Activated T-cell treated with anti-CD3 and anti-CD28 coated beads, Interleukin-2, amount 50 U/mL, for 72 hours (primary cell): ENCODE data around the gene RAC3. TPM values are rescaled to one million over a fixed set of nuclear protein-coding genes. Genes with fewer than 3 reads are reported as not detected.

Source experiments
- ATAC-seq, 2 donors: fragments of 150-1000 bp; cut with Tn5 transposase; replicated peaks in 1 of 2; 2 replicates each; pipeline ENCODE4 v1.10.0; 2021; ENCODE audit warnings: moderate library complexity in 2 of 2, mild to moderate bottlenecking in 1 of 2
- DNase-seq, 2 donors: peaks; one replicate each; pipeline ENCODE4 v3.0.0; 2021 to 2022; ENCODE audit warnings: mixed read lengths in 1 of 2
- H3K27ac Mint-ChIP-seq: one replicate; pipeline ENCODE4 v1.8.0; 2022; ENCODE audit warnings: mild to moderate bottlenecking, moderate library complexity, mixed read lengths
- H3K27me3 Mint-ChIP-seq: one replicate; pipeline ENCODE4 v1.8.0; 2022; ENCODE audit warnings: low read depth, mixed read lengths
- H3K36me3 Mint-ChIP-seq, 2 donors: one replicate each; pipeline ENCODE4 v1.8.0; 2022; ENCODE audit warnings: mixed read lengths in 2 of 2, mild to moderate bottlenecking in 1 of 2; ENCODE audit not compliant: insufficient read depth in 2 of 2
- H3K4me1 Mint-ChIP-seq: one replicate; pipeline ENCODE4 v1.8.0; 2022; ENCODE audit warnings: low read depth, mixed read lengths
- H3K4me3 Mint-ChIP-seq, 2 donors: one replicate each; pipeline ENCODE4 v1.8.0; 2022; ENCODE audit warnings: mild to moderate bottlenecking in 2 of 2, mixed read lengths in 2 of 2, moderate library complexity in 2 of 2
- H3K9me3 Mint-ChIP-seq, 2 donors: one replicate each; pipeline ENCODE4 v1.8.0; 2022; ENCODE audit warnings: mixed read lengths in 2 of 2
- total RNA-seq, 2 donors: library from RNA; stranded (reverse); gene quantifications; one replicate each; pipeline ENCODE4 v1.2.3, GENCODE V29; 2022

RAC3 gene
- total RNA-seq, 2 donors from 2014 or later = 8.5 to 13.1 TPM

DNA sequence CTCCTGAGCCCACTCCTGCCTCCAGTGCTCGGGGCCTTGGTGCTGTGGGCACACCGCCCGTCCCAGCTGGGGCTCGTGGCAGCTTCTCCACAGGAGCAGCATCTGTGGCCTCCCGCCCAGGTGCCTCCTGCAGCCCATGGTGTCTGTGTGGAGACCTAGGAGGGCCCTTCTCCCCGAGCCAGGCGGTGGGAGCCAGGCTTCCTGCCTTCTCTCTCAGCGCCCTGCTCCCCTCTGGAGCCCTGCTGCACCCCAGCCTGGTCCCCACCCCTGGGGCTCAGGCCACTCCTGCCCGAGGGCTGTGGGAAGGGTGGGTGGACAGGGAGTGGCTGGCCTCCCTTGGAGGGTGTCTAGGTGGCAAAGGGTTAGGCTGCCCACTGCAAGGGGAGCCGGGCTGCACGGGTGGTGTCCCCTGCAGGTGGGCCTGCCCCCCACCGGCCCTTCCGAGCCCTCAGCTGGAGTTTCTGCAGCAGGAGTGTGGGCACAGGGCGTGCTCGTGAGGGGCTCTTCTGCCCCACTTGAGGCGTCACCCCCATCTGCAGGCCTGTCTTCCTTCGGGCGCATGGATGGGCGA, 19.8 kb upstream of the RAC3 start:
- DNase-seq (no peak), ATAC-seq (no peak)
- no peaks in the 10 kb centered on the region for H3K9me3 Mint-ChIP-seq
- H3K4me1 Mint-ChIP-seq = no peaks in the 10 kb centered on the region
- H3K27me3 Mint-ChIP-seq = no peaks in the 10 kb centered on the region
- no peak overlapping the region for H3K4me3 Mint-ChIP-seq
- no peaks in the 10 kb centered on the region for H3K36me3 Mint-ChIP-seq
- no peak overlapping the region for H3K27ac Mint-ChIP-seq

DNA sequence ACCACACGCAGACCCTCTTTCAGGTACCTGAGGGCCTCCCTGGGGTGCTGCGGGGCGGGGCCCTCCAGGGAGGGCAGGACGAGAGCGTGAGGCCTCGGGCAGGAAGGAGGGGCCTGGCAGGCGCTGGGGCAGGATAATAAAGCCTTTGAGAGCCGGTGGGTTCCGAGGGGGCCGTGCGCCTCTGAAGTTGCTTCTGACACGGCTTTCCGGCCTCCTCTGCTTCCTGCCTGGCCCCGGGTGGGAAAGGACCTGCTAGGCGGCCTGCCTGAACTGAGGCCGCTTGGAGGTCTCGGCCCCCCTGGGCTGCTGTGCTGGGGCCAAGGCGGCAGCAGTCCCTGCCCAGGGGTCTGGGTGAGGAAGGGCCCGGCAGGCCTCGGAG, 19.2 kb upstream of the RAC3 start:
- no peaks in the 10 kb centered on the region for H3K27me3 Mint-ChIP-seq
- no peaks in the 10 kb centered on the region for H3K4me1 Mint-ChIP-seq
- no peaks in the 10 kb centered on the region for H3K36me3 Mint-ChIP-seq
- H3K4me3 Mint-ChIP-seq = no peak overlapping the region
- DNase-seq = no peak
- H3K27ac Mint-ChIP-seq = no peak overlapping the region
- H3K9me3 Mint-ChIP-seq = no peaks in the 10 kb centered on the region
- no peak for ATAC-seq

DNA sequence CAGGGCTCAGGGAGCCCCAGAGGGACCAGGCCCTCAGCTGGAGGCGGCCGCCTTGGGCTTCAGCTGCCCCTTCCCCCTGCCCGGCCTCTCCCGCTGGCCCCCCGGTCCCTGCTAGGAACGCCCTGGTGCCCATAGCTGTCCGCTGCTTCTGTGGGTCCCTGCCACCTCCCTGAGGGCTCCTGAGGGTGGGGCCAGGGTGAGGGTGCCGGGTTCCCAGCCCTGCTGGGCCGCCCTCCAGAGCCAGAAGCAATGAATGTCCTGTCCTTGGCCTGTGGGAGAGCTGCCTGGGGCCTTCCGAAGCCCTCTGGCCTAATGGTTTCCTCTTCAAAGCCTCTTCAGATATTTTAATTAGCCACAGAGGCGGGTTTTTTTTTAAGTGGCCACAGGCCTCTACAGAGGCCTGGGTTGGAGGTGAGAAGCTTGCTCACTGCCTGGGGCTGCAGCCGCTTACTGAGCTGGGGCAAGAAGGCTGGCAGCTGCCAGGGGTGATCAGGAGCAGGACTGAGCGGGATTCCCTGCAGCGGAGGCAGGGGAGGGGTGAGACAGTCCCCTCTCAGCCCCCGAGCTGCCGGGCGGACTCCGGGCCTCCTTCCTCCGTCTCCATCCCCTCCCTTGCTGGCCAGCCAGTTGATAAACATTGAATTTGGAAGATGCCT, 18.7 kb upstream of the RAC3 start:
- ATAC-seq = no peak
- no peaks in the 10 kb centered on the region for H3K36me3 Mint-ChIP-seq
- no peaks in the 10 kb centered on the region for H3K27me3 Mint-ChIP-seq

GRCh38 chr17:82013341-82013740, 18.1 kb upstream of the RAC3 start:
- DNase-seq (no peak), ATAC-seq (no peak)
- Mint-ChIP-seq H3K4me3 (no peak overlapping the region), H3K27me3 (no peaks in the 10 kb centered on the region), H3K36me3 (no peaks in the 10 kb centered on the region), H3K9me3 (no peaks in the 10 kb centered on the region), H3K27ac (no peak overlapping the region), H3K4me1 (no peaks in the 10 kb centered on the region)

More for the DNA sequence above, 18.7 kb upstream of the RAC3 start:
- H3K9me3 Mint-ChIP-seq = no peaks in the 10 kb centered on the region
- H3K4me3 Mint-ChIP-seq = no peak overlapping the region
- no peak overlapping the region for H3K27ac Mint-ChIP-seq
- DNase-seq = no peak
- no peaks in the 10 kb centered on the region for H3K4me1 Mint-ChIP-seq

GRCh38 chr17:82013772-82014321, 17.6 kb upstream of the RAC3 start:
- no peaks in the 10 kb centered on the region for H3K9me3 Mint-ChIP-seq
- H3K27me3 Mint-ChIP-seq = no peaks in the 10 kb centered on the region
- H3K4me3 Mint-ChIP-seq = no peak overlapping the region
- no peak for ATAC-seq
- DNase-seq = no peak
- H3K27ac Mint-ChIP-seq = no peak overlapping the region
- H3K4me1 Mint-ChIP-seq = no peaks in the 10 kb centered on the region
- no peaks in the 10 kb centered on the region for H3K36me3 Mint-ChIP-seq

GRCh38 chr17:82014432-82014831, 17.0 kb upstream of the RAC3 start:
- H3K4me3 Mint-ChIP-seq = no peak overlapping the region
- H3K27ac Mint-ChIP-seq = no peak overlapping the region
- DNase-seq = no peak
- H3K9me3 Mint-ChIP-seq = no peaks in the 10 kb centered on the region
- no peaks in the 10 kb centered on the region for H3K4me1 Mint-ChIP-seq
- H3K27me3 Mint-ChIP-seq = no peaks in the 10 kb centered on the region
- no peaks in the 10 kb centered on the region for H3K36me3 Mint-ChIP-seq
- no peak for ATAC-seq

- ATAC-seq (no peak), DNase-seq (no peak)
- no peak overlapping the region for H3K4me3 Mint-ChIP-seq
- H3K27ac Mint-ChIP-seq = no peak overlapping the region
- no peaks in the 10 kb centered on the region for H3K9me3 Mint-ChIP-seq
- peaks cover under 1% of the 10 kb centered on the region for H3K4me1 Mint-ChIP-seq
- no peaks in the 10 kb centered on the region for H3K27me3 Mint-ChIP-seq
- H3K36me3 Mint-ChIP-seq = no peaks in the 10 kb centered on the region
Observed at GRCh38 chr17:82014971-82015310, 16.5 kb upstream of the RAC3 start.

GRCh38 chr17:82015311-82015971, 16.0 kb upstream of the RAC3 start:
- Mint-ChIP-seq H3K4me1 (peaks cover 6% of the 10 kb centered on the region), H3K4me3 (no peak overlapping the region), H3K9me3 (no peaks in the 10 kb centered on the region), H3K27me3 (no peaks in the 10 kb centered on the region), H3K36me3 (no peaks in the 10 kb centered on the region), H3K27ac (no peak overlapping the region)
- ATAC-seq (no peak), DNase-seq (no peak)

- no peaks in the 10 kb centered on the region for H3K36me3 Mint-ChIP-seq
- no peak overlapping the region for H3K4me3 Mint-ChIP-seq
- DNase-seq (no peak), ATAC-seq (no peak)
- no peaks in the 10 kb centered on the region for H3K9me3 Mint-ChIP-seq
- H3K27me3 Mint-ChIP-seq = no peaks in the 10 kb centered on the region
- peaks cover 11% of the 10 kb centered on the region for H3K4me1 Mint-ChIP-seq
- no peak overlapping the region for H3K27ac Mint-ChIP-seq
Observed at GRCh38 chr17:82016061-82016874, 15.2 kb upstream of the RAC3 start.

DNA sequence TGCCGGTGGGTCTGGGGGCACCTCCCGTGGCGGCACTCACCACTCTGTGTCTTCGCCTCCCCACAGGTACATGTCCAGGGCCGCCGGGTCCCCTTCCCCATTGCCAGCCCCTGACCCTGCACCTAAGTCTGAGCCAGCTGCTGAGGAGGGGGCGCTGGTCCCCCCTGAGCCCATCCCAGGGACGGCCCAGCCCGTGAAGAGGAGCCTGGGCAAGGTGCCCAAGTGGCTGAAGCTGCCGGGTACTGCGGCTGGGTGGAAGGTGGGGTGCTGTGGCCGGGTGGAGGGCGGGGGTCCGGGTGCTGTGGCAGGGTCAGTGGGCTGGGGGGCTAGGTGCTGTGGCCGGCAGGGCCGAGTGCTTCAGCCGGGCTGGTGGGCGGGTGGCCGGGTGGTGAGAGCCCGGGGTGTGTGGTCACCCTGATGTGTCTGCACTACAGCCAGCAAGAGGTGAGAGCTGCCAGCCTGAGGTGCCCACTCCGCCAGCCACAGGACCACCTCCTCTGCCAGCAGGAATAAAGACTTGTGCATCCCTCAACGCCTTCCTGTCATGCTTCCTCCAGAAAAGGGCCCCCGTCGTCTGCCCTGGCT, 14.5 kb upstream of the RAC3 start:
- Mint-ChIP-seq H3K36me3 (no peaks in the 10 kb centered on the region), H3K4me1 (peaks cover 18% of the 10 kb centered on the region), H3K4me3 (no peak overlapping the region), H3K27ac (no peak overlapping the region), H3K27me3 (no peaks in the 10 kb centered on the region), H3K9me3 (no peaks in the 10 kb centered on the region)
- DNase-seq (no peak), ATAC-seq (no peak)

DNA sequence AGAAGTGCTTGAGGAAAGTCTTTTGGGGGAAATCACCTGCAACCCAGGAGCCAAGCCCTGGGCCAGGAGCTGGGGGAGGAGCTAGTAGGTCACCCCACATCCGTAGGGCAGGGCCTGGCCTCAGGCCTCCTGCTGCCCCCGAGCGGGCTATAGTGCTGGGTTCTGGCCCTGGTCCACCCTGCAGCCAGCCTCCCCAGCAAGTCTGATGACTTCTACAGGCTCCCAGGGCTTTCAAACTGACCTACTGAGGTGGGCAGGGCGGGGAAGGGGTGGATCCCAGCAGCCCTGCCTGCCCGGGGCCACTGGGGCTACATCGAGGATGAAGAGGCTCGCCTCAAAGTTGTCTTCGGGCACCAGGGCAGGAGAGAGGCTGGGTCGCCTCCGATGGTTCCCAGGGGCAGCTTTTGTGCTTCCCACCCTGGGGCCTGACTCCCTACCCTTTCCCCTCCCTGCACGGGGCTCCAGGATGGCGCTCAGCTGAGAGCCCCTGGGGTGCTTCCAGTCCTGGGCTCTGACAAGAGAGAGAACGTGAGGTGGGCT, 13.8 kb upstream of the RAC3 start:
- Mint-ChIP-seq H3K36me3 (no peaks in the 10 kb centered on the region), H3K4me3 (no peak overlapping the region), H3K9me3 (no peaks in the 10 kb centered on the region), H3K27ac (no peak overlapping the region), H3K27me3 (no peaks in the 10 kb centered on the region), H3K4me1 (peaks cover 20% of the 10 kb centered on the region)
- DNase-seq (no peak), ATAC-seq (no peak)

- Mint-ChIP-seq H3K4me3 (no peak overlapping the region), H3K27me3 (no peaks in the 10 kb centered on the region), H3K9me3 (no peaks in the 10 kb centered on the region), H3K27ac (no peak overlapping the region), H3K36me3 (no peaks in the 10 kb centered on the region), H3K4me1 (peaks cover 20% of the 10 kb centered on the region)
- ATAC-seq (no peak), DNase-seq (no peak)
Observed at GRCh38 chr17:82018152-82018988, 13.1 kb upstream of the RAC3 start.
